Natural killer cell (primary cell): ENCODE results near the gene IL1RAPL1. TPM values are rescaled to one million over a fixed set of nuclear protein-coding genes. Genes with fewer than 3 reads are reported as not detected.

Source experiments
- ATAC-seq, 3 donors: fragments of 150-1000 bp in 2 of 3; fragments of 200-7000 bp in 1 of 3; cut with Tn5 transposase; 1 replicate in 1 of 3; 2 replicates in 2 of 3; pipeline ENCODE4 v1.10.0; 2021; ENCODE audit warnings: mild to moderate bottlenecking in 2 of 3, moderate library complexity in 2 of 3
- DNase-seq, 2 donors: peaks; one replicate each; pipeline versions ENCODE4 v3.0.0 to v3.0.0-alpha.2; 2013 to 2021; ENCODE audit warnings: mixed read lengths in 1 of 2
- H3K27ac ChIP-seq: one replicate; pipeline ENCODE4 v1.5.1; 2013; ENCODE audit warnings: mild to moderate bottlenecking, low read length
- H3K27me3 ChIP-seq: one replicate; pipeline ENCODE4 v1.6.1; 2013; ENCODE audit warnings: low read length; ENCODE audit not compliant: control insufficient read depth, insufficient read depth
- H3K36me3 ChIP-seq: one replicate; pipeline ENCODE4 v1.6.1; 2013; ENCODE audit warnings: low read length; ENCODE audit not compliant: control insufficient read depth, insufficient read depth
- H3K4me1 ChIP-seq: one replicate; pipeline ENCODE4 v1.6.1; 2013; ENCODE audit warnings: low read length; ENCODE audit not compliant: control insufficient read depth, insufficient read depth
- H3K4me3 ChIP-seq: one replicate; pipeline ENCODE4 v1.5.1; 2013; ENCODE audit warnings: low read length
- H3K9me3 ChIP-seq: one replicate; pipeline ENCODE4 v1.6.1; 2013; ENCODE audit warnings: low read length; ENCODE audit not compliant: control insufficient read depth, insufficient read depth
- H3K27ac Mint-ChIP-seq, 2 donors: one replicate each; pipeline ENCODE4 v1.8.0; 2022; ENCODE audit warnings: mild to moderate bottlenecking in 2 of 2, mixed read lengths in 2 of 2, moderate library complexity in 1 of 2
- H3K27me3 Mint-ChIP-seq, 2 donors: one replicate each; pipeline ENCODE4 v1.8.0; 2022; ENCODE audit warnings: low read depth in 2 of 2, mixed read lengths in 2 of 2
- H3K36me3 Mint-ChIP-seq: one replicate; pipeline ENCODE4 v1.8.0; 2022; ENCODE audit warnings: mixed read lengths
- H3K4me1 Mint-ChIP-seq, 2 donors: one replicate each; pipeline ENCODE4 v1.8.0; 2022; ENCODE audit warnings: mixed read lengths in 2 of 2
- H3K4me3 Mint-ChIP-seq: one replicate; pipeline ENCODE4 v1.8.0; 2022; ENCODE audit warnings: mild to moderate bottlenecking, moderate library complexity, mixed read lengths
- H3K9me3 Mint-ChIP-seq, 2 donors: one replicate each; pipeline ENCODE4 v1.8.0; 2022; ENCODE audit warnings: mixed read lengths in 2 of 2
- WGBS: methylation state at CpG from one replicate; pipeline ENCODE4 v1.1.7; 2013; ENCODE audit warnings: missing lambda C conversion rate; ENCODE audit not compliant: insufficient coverage; 5-methylcytosine and 5-hydroxymethylcytosine counted together
- intact Hi-C: fragments of 100-400 bp; cut with micrococcal nuclease; formaldehyde crosslinking; loops from one replicate; pipeline ENCODE4 v1.14.2; 2022
- total RNA-seq, 4 donors: library from RNA; stranded (reverse); fragments of 120-200 nt in 1 of 4; gene quantifications; one replicate each; pipeline versions ENCODE4 v1.2.3 to v1.2.4, GENCODE V29; 2013 to 2022
- TF ChIP-seq, protein P1 (sequence below): fragments of 200-600 bp; IDR thresholded peaks from one replicate; pipeline ENCODE4 v1.8.0; 2022; ENCODE audit warnings: antibody characterized with exemption

IL1RAPL1 gene
- total RNA-seq, 3 donors from 2014 or later (not counting 1 experiment from before 2014, with no cell fraction given): not detected

DNA sequence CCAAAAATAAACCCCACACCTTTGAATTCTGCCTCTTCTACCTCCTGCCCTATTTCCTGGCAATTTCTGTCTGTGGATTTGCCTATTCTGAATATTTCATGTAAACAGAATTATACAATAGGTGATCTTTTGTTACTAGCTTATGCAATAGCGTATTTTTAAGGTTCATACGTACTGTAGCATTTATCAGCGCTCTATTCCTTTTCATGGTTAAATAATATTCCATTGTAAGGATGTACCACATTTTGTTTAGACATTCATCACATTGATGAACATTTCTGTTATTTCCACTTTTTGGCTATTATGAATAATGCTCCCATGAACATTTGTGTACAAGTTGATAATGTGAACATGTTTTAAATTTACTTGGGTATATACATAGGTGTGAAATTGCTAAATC lies 847.7 kb downstream of the IL1RAPL1 start:
- H3K4me3 Mint-ChIP-seq: no peak overlapping the region
- no peaks in the 10 kb centered on the region for H3K27me3 Mint-ChIP-seq
- no peak overlapping the region for H3K27ac Mint-ChIP-seq
- no peak for DNase-seq
- H3K4me1 ChIP-seq: no peaks in the 10 kb centered on the region
- H3K4me1 Mint-ChIP-seq: no peaks in the 10 kb centered on the region
- peaks cover 4 to 7% of the 10 kb centered on the region in 2 donors for H3K9me3 Mint-ChIP-seq
- TF ChIP-seq, protein P1, sequence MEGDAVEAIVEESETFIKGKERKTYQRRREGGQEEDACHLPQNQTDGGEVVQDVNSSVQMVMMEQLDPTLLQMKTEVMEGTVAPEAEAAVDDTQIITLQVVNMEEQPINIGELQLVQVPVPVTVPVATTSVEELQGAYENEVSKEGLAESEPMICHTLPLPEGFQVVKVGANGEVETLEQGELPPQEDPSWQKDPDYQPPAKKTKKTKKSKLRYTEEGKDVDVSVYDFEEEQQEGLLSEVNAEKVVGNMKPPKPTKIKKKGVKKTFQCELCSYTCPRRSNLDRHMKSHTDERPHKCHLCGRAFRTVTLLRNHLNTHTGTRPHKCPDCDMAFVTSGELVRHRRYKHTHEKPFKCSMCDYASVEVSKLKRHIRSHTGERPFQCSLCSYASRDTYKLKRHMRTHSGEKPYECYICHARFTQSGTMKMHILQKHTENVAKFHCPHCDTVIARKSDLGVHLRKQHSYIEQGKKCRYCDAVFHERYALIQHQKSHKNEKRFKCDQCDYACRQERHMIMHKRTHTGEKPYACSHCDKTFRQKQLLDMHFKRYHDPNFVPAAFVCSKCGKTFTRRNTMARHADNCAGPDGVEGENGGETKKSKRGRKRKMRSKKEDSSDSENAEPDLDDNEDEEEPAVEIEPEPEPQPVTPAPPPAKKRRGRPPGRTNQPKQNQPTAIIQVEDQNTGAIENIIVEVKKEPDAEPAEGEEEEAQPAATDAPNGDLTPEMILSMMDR: no peak
- no peak overlapping the region for H3K4me3 ChIP-seq
- H3K36me3 Mint-ChIP-seq: no peaks in the 10 kb centered on the region
- no CpG with 5 or more reads among the region's 3 CpGs for WGBS
- no peak overlapping the region for H3K27ac ChIP-seq
- no peaks in the 10 kb centered on the region for H3K36me3 ChIP-seq
- ATAC-seq: no peak
- no peaks in the 10 kb centered on the region for H3K27me3 ChIP-seq
- intact Hi-C loops: no loop called here
- no peaks in the 10 kb centered on the region for H3K9me3 ChIP-seq

DNA sequence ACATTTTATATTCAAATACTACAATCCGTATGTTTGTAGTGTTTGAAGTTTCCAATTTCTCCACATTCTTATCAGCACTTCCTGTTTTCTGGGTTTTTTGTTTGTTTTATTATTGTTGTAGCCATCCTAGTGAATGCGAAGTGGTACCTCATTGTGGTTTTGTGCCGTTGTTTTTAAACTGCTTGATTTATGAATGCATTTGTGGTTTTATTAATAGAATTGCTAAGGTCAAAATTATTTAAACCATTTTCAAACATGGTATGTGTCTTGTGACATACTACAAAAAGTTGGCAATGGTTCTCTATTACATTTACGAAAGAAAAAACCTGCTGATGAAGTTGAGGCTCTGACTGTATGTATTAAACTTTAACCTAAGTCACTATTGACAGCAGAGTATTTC lies 848.1 kb downstream of the IL1RAPL1 start:
- DNase-seq: no peak
- Mint-ChIP-seq H3K4me3 (no peak overlapping the region), H3K27me3 (no peaks in the 10 kb centered on the region), H3K9me3 (peaks cover 4 to 7% of the 10 kb centered on the region in 2 donors), H3K36me3 (no peaks in the 10 kb centered on the region), H3K4me1 (no peaks in the 10 kb centered on the region), H3K27ac (no peak overlapping the region)
- H3K36me3 ChIP-seq: no peaks in the 10 kb centered on the region
- no peak overlapping the region for H3K4me3 ChIP-seq
- no CpG with 5 or more reads among the region's 4 CpGs for WGBS
- no peaks in the 10 kb centered on the region for H3K27me3 ChIP-seq
- no peak overlapping the region for H3K27ac ChIP-seq
- ATAC-seq: no peak
- intact Hi-C loops: no loop called here
- no peaks in the 10 kb centered on the region for H3K4me1 ChIP-seq
- H3K9me3 ChIP-seq: no peaks in the 10 kb centered on the region
- TF ChIP-seq, protein P1: no peak

DNA sequence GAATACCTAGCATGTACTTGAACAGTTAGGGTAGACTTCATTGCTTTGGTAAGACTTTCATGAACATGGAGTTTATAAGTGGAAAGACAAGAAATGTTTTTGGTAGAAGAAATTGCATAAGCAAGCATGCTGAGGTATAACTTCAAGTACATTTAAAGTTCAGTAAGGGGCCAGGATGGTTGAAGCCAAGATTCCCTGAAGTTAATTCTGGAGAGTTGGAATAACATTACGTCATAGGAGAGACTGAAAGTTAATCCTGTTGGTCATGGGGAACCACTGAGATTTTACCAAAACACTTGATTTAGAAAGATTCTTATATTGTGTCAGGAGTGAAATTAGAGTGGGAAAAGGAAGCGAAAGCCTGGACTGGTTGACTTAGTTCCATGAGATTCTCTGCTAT lies 860.6 kb downstream of the IL1RAPL1 start:
- intact Hi-C loops: no loop called here
- DNase-seq (no peak), ATAC-seq (no peak)
- Mint-ChIP-seq H3K27me3 (no peaks in the 10 kb centered on the region), H3K4me3 (no peak overlapping the region), H3K36me3 (peaks cover 4% of the 10 kb centered on the region), H3K27ac (no peak overlapping the region), H3K9me3 (peaks cover 0 to 5% of the 10 kb centered on the region in 2 donors), H3K4me1 (no peaks in the 10 kb centered on the region)
- Histone ChIP-seq H3K9me3 (no peaks in the 10 kb centered on the region), H3K4me3 (no peak overlapping the region), H3K27me3 (no peaks in the 10 kb centered on the region), H3K4me1 (no peaks in the 10 kb centered on the region), H3K36me3 (no peaks in the 10 kb centered on the region), H3K27ac (no peak overlapping the region)
- WGBS: 82% methylated on average over 2 of the region's 2 CpGs
- TF ChIP-seq, protein P1: no peak

DNA sequence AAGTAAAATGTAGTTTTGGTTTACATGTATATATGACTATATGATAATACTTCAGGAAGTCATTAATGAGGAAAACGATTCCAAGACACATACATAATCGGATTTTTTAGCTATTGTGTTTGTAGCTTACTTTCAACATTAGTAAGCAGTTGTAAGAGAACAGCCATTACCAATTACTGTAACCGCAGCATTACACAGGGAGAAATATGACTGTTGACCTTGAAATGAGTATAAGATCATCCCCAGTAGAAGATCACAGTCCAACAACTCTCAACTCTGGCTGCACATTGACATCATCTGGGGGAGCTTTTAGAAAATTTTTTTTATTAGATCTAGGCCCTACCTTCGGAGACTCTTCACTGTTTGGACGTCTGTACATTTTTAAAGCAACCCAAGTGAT lies 866.1 kb downstream of the IL1RAPL1 start:
- Mint-ChIP-seq H3K4me1 (no peaks in the 10 kb centered on the region), H3K4me3 (no peak overlapping the region), H3K9me3 (peaks cover 4 to 5% of the 10 kb centered on the region in 2 donors)

More for the DNA sequence above, 866.1 kb downstream of the IL1RAPL1 start:
- Histone ChIP-seq H3K27ac (no peak overlapping the region), H3K4me1 (no peaks in the 10 kb centered on the region), H3K27me3 (no peaks in the 10 kb centered on the region), H3K9me3 (no peaks in the 10 kb centered on the region), H3K4me3 (no peak overlapping the region), H3K36me3 (no peaks in the 10 kb centered on the region)
- no peak overlapping the region for H3K27ac Mint-ChIP-seq
- H3K36me3 Mint-ChIP-seq: peaks cover 4% of the 10 kb centered on the region
- H3K27me3 Mint-ChIP-seq: no peaks in the 10 kb centered on the region
- ATAC-seq (no peak), DNase-seq (no peak)
- 80% methylated on average over 2 of the region's 5 CpGs for WGBS
- intact Hi-C loops: no loop called here
- TF ChIP-seq, protein P1: no peak
